GM18505 (cell line): Measurements from ENCODE around the gene SYNE3.

ENCODE experiments used
- ATAC-seq: cut with Tn5 transposase; IDR thresholded peaks from one replicate; pipeline ENCODE4 v1.9.1; 2021; ENCODE audit not compliant: unreplicated experiment
- POLR2A ChIP-seq: IDR thresholded peaks from 4 replicates; pipeline ENCODE4 v1.6.1; 2011; ENCODE audit warnings: borderline replicate concordance; ENCODE audit not compliant: insufficient read depth, insufficient read length; ENCODE audit errors: extremely low read depth

Gene SYNE3

GRCh38 chr14:95481391-95482022 lies 34.9 kb downstream of the SYNE3 start:
- TF ChIP-seq POLR2A: no peak
- ATAC-seq: no peak

GRCh38 chr14:95480887-95481226 lies 35.6 kb downstream of the SYNE3 start:
- no peak for TF ChIP-seq POLR2A

GRCh38 chr14:95480109-95480886 lies 36.2 kb downstream of the SYNE3 start:
- peak; percentile 17 for TF ChIP-seq POLR2A
- ATAC-seq: peak; percentile 53

More at GRCh38 chr14:95480887-95481226, 35.6 kb downstream of the SYNE3 start:
- ATAC-seq: peak; percentile 2

GRCh38 chr14:95479494-95479893 lies 37.0 kb downstream of the SYNE3 start:
- ATAC-seq: no peak
- TF ChIP-seq POLR2A: no peak

GRCh38 chr14:95478818-95479217 lies 37.6 kb downstream of the SYNE3 start:
- no peak for ATAC-seq
- no peak for TF ChIP-seq POLR2A

GRCh38 chr14:95478309-95478708 lies 38.1 kb downstream of the SYNE3 start:
- no peak for ATAC-seq

GRCh38 chr14:95477411-95478269 lies 38.8 kb downstream of the SYNE3 start:
- ATAC-seq: no peak
- no peak for TF ChIP-seq POLR2A

More at GRCh38 chr14:95478309-95478708, 38.1 kb downstream of the SYNE3 start:
- TF ChIP-seq POLR2A: no peak

GRCh38 chr14:95476747-95477146 lies 39.7 kb downstream of the SYNE3 start:
- no peak for TF ChIP-seq POLR2A

GRCh38 chr14:95475540-95476240 lies 40.8 kb downstream of the SYNE3 start:
- TF ChIP-seq POLR2A: no peak
- ATAC-seq: no peak

More at GRCh38 chr14:95476747-95477146, 39.7 kb downstream of the SYNE3 start:
- ATAC-seq: no peak

- no peak for ATAC-seq
Measured at GRCh38 chr14:95474941-95475340, 41.5 kb downstream of the SYNE3 start.

GRCh38 chr14:95474486-95474885 lies 42.0 kb downstream of the SYNE3 start:
- no peak for ATAC-seq

More at GRCh38 chr14:95474941-95475340, 41.5 kb downstream of the SYNE3 start:
- TF ChIP-seq POLR2A: no peak

GRCh38 chr14:95472819-95473251 lies 43.6 kb downstream of the SYNE3 start:
- no peak for TF ChIP-seq POLR2A
- ATAC-seq: no peak

More at GRCh38 chr14:95474486-95474885, 42.0 kb downstream of the SYNE3 start:
- TF ChIP-seq POLR2A: no peak
